Colonic mucosa (tissue), 4 donors: ENCODE results near the gene ZBTB39. TPM values are rescaled to one million over a fixed set of nuclear protein-coding genes. Genes with fewer than 3 reads are reported as not detected.
"Not testable (repeated sequence)": the region's sequence is repeated elsewhere in the genome, so short reads cannot be mapped to it uniquely, and the experiment has no call there.

Experiments used
- DNase-seq: peaks from one replicate; pipeline ENCODE4 v3.0.0-alpha.2; 2020
- H3K27ac ChIP-seq: fragments of 200-600 bp; one replicate; pipeline ENCODE4 v1.8.0; 2021
- H3K27me3 ChIP-seq: fragments of 200-600 bp; one replicate; pipeline ENCODE4 v1.8.0; 2021
- H3K36me3 ChIP-seq: fragments of 200-600 bp; one replicate; pipeline ENCODE4 v1.8.0; 2021
- H3K4me1 ChIP-seq: fragments of 200-600 bp; one replicate; pipeline ENCODE4 v1.8.0; 2021; ENCODE audit warnings: mild to moderate bottlenecking
- H3K4me3 ChIP-seq: fragments of 200-600 bp; one replicate; pipeline ENCODE4 v1.8.0; 2021
- H3K9ac ChIP-seq, 2 donors: one replicate each; pipeline ENCODE4 v1.7.0; 2013; ENCODE audit warnings: control low read depth in 2 of 2, low read depth in 2 of 2, low read length in 2 of 2
- H3K9me3 ChIP-seq: fragments of 200-600 bp; one replicate; pipeline ENCODE4 v1.8.0; 2021
- intact Hi-C: fragments of 100-400 bp; cut with DNase I; formaldehyde crosslinking; loops from one replicate; pipeline ENCODE4 v1.14.1; 2022
- total RNA-seq, 2 donors: library from RNA; stranded (reverse); fragmentation: NEBNext Ultra II Directional in 1 of 2; extraction: Animal tissue kit (Norgen Biotek cat#: 25700) in 1 of 2; gene quantifications; one replicate each; pipeline ENCODE4 v1.2.1, GENCODE V29; 2021
- TF ChIP-seq, protein P1 (sequence below): fragments of 200-600 bp; IDR thresholded peaks from one replicate; pipeline ENCODE4 v1.8.0; 2022; ENCODE audit warnings: antibody characterized with exemption, mild to moderate bottlenecking
- donor health status: healthy.
- donor health status: DM: no; HTN: no; CAD: no.
- donor health status: DM: no; HTN: no; CAD: no.

Gene ZBTB39
- total RNA-seq, 2 donors from 2014 or later = 3.7 to 5.7 TPM

DNA sequence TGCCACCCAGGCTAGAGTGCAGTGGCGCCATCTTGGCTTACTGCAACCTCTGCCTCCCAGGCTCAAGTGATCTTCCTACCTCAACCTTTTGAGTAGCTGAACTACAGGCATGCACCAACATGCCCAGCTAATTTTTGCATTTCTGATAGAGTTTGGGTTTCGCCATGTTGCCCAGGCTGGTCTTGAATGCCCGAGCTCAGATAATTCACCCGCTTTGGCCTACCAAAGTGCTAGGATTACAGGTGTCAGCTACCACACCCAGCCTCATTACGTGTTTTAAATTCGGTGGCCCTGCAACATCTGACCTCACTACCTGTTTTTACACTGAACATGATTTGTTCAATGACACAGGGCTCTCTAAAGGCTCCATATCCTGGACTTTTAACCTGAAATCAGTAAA lies 26.1 kb downstream of the ZBTB39 start:
- Histone ChIP-seq H3K27me3 (no peaks in the 10 kb centered on the region), H3K36me3 (no peaks in the 10 kb centered on the region), H3K9ac (no peak overlapping the region), H3K9me3 (no peaks in the 10 kb centered on the region), H3K4me3 (no peak overlapping the region), H3K4me1 (no peaks in the 10 kb centered on the region), H3K27ac (no peak overlapping the region)
- intact Hi-C loops = no loop called here
- TF ChIP-seq, protein P1, sequence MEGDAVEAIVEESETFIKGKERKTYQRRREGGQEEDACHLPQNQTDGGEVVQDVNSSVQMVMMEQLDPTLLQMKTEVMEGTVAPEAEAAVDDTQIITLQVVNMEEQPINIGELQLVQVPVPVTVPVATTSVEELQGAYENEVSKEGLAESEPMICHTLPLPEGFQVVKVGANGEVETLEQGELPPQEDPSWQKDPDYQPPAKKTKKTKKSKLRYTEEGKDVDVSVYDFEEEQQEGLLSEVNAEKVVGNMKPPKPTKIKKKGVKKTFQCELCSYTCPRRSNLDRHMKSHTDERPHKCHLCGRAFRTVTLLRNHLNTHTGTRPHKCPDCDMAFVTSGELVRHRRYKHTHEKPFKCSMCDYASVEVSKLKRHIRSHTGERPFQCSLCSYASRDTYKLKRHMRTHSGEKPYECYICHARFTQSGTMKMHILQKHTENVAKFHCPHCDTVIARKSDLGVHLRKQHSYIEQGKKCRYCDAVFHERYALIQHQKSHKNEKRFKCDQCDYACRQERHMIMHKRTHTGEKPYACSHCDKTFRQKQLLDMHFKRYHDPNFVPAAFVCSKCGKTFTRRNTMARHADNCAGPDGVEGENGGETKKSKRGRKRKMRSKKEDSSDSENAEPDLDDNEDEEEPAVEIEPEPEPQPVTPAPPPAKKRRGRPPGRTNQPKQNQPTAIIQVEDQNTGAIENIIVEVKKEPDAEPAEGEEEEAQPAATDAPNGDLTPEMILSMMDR = no peak
- DNase-seq = no peak

GRCh38 chr12:56979628-56980027 lies 26.7 kb downstream of the ZBTB39 start:
- Histone ChIP-seq H3K9ac (no peak overlapping the region), H3K27ac (no peak overlapping the region), H3K4me1 (no peaks in the 10 kb centered on the region), H3K9me3 (no peaks in the 10 kb centered on the region), H3K36me3 (no peaks in the 10 kb centered on the region), H3K27me3 (no peaks in the 10 kb centered on the region), H3K4me3 (no peak overlapping the region)
- TF ChIP-seq, protein P1 = no peak
- no peak for DNase-seq
- intact Hi-C loops = no loop called here

- Histone ChIP-seq H3K27ac (no peak overlapping the region), H3K4me1 (no peaks in the 10 kb centered on the region), H3K9ac (no peak overlapping the region), H3K36me3 (no peaks in the 10 kb centered on the region), H3K27me3 (no peaks in the 10 kb centered on the region), H3K4me3 (no peak overlapping the region), H3K9me3 (no peaks in the 10 kb centered on the region)
- no peak for DNase-seq
- TF ChIP-seq, protein P1 = no peak
- intact Hi-C loops = no loop called here
These were observed 27.8 kb downstream of the ZBTB39 start for GRCh38 chr12:56978397-56979138.

DNA sequence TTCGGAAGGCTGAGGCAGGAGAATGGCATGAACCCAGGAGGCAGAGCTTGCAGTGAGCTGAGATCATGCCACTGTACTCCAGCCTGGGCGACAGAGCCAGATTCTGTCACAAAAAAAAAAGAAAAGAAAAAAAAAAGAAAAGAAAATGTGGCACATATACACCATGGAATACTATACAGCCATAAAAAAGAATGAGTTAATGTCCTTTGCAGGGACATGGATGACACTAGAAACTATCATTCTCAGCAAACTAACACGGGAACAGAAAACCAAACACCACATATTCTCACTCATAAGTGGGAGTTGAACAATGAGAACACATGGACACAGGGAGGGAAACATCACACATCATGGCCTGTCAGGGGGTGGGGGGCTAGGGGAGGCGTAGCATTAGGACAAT lies 29.0 kb downstream of the ZBTB39 start:
- H3K9me3 ChIP-seq, H3K27me3 ChIP-seq, H3K4me1 ChIP-seq, intact Hi-C loops, H3K36me3 ChIP-seq, DNase-seq, H3K4me3 ChIP-seq, H3K27ac ChIP-seq, H3K9ac ChIP-seq: not testable (repeated sequence)

DNA sequence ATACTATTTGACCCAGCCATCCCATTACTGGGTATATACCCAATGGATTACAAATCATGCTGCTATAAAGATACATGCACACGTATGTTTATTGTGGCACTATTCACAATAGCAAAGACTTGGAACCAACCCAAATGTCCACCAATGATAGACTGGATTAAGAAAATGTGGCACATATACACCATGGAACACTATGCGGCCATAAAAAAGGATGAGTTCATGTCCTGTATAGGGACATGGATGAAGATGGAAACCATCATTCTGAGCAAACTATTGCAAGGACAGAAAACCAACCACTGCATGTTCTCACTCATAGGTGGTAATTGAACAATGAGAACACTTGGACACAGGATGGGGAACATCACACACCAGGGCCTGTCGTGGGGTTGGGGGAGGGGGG lies 32.1 kb downstream of the ZBTB39 start:
- DNase-seq, H3K4me3 ChIP-seq, intact Hi-C loops, H3K27me3 ChIP-seq, H3K9ac ChIP-seq, H3K36me3 ChIP-seq, H3K4me1 ChIP-seq, H3K27ac ChIP-seq, H3K9me3 ChIP-seq: not testable (repeated sequence)

- H3K4me1 ChIP-seq, H3K4me3 ChIP-seq, intact Hi-C loops, DNase-seq, H3K27me3 ChIP-seq, H3K27ac ChIP-seq, H3K36me3 ChIP-seq, H3K9ac ChIP-seq, H3K9me3 ChIP-seq: not testable (repeated sequence)
These were observed 37.4 kb downstream of the ZBTB39 start for GRCh38 chr12:56968910-56969309.

DNA sequence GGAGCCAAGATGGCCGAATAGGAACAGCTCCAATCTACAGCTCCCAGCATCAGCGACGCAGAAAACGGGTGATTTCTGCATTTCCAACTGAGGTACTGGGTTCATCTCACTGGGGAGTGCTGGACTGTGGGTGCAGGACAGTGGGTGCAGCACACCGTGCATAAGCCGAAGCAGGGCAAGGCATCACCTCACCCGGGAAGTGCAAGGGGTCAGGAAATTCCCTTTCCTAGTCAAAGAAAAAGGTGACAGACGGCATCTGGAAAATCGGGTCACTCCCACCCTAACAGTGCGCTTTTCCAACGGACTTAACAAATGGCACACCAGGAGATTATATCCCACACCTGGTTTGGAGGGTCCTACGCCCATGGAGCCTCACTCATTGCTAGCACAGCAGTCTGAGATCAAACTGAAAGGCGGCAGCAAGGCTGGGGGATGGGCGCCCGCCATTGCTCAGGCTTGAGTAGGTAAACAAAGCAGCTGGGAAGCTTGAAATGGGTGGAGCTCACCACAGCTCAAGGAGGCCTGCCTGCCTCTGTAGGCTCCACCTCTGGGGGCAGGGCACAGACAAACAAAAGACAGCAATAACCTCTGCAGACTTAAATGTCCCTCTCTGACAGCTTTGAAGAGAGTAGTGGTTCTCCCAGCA lies 40.2 kb downstream of the ZBTB39 start:
- H3K36me3 ChIP-seq, intact Hi-C loops, H3K27me3 ChIP-seq, DNase-seq, H3K4me1 ChIP-seq, H3K4me3 ChIP-seq, H3K27ac ChIP-seq, H3K9ac ChIP-seq, H3K9me3 ChIP-seq: not testable (repeated sequence)

DNA sequence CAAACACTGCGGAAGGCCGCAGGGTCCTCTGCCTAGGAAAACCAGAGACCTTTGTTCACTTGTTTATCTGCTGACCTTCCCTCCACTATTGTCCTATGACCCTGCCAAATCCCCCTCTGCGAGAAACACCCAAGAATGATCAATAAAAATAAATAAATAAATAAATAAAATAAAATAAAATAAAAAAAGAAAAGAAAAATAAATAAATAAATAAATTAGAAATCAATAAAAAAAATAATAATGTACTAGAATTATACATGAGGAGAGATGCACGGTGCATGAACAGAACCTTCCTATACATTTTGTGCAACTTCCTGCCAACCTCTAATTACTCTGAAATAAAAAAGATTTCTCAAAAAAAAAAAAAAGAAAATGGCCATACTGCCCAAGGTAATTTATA lies 41.2 kb downstream of the ZBTB39 start:
- H3K9me3 ChIP-seq, H3K9ac ChIP-seq, H3K36me3 ChIP-seq, H3K4me1 ChIP-seq, DNase-seq, intact Hi-C loops, H3K27me3 ChIP-seq, H3K4me3 ChIP-seq, H3K27ac ChIP-seq: not testable (repeated sequence)

DNA sequence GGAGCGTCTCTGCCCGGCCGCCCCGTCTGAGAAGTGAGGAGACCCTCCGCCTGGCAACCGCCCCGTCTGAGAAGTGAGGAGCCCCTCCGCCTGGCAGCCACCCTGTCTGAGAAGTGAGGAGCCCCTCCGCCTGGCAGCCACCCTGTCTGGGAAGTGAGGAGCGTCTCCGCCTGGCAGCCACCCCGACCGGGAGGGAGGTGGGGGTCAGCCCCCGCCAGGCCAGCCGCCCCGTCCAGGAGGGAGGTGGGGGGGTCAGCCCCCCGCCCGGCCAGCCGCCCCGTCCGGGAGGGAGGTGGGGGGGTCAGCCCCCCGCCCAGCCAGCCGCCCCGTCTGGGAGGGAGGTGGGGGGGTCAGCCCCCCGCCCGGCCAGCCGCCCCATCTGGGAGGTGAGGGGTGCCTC lies 42.8 kb downstream of the ZBTB39 start:
- intact Hi-C loops, H3K27ac ChIP-seq, H3K27me3 ChIP-seq, H3K9ac ChIP-seq, H3K36me3 ChIP-seq, DNase-seq, H3K4me3 ChIP-seq, H3K9me3 ChIP-seq, H3K4me1 ChIP-seq: not testable (repeated sequence)

DNA sequence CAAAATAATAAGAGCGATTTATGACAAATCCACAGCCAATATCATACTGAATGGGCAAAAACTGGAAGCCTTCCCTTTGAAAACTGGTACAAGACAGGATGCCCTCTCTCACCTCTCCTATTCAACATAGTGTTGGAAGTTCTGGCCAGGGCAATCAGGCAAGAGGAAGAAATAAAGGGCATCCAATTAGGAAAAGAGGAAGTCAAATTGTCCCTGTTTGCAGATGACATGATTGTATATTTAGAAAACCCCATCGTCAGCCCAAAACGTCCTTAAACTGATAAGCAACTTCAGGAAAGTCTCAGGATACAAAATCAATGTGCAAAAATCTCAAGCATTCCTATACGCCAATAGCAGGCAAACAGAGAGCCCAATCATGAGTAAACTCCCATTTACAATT lies 44.1 kb downstream of the ZBTB39 start:
- H3K9ac ChIP-seq, H3K27ac ChIP-seq, H3K9me3 ChIP-seq, H3K27me3 ChIP-seq, DNase-seq, H3K36me3 ChIP-seq, H3K4me1 ChIP-seq, H3K4me3 ChIP-seq, intact Hi-C loops: not testable (repeated sequence)
